Ovary (tissue), 9 donors: ENCODE measurements around the gene GNB1. TPM values are rescaled to one million over a fixed set of nuclear protein-coding genes. Genes with fewer than 3 reads are reported as not detected.

Experiments used
- DNase-seq, 5 donors: peaks; one replicate each; pipeline ENCODE4 v3.0.0-alpha.2; 2019 to 2020
- H3K27ac ChIP-seq, 2 donors: fragments of 200-600 bp; one replicate each; pipeline versions ENCODE4 v1.5.1 to v1.8.0; 2019 to 2022
- H3K27me3 ChIP-seq: fragments of 200-600 bp; one replicate; pipeline ENCODE4 v1.8.0; 2022
- H3K36me3 ChIP-seq: fragments of 200-600 bp; sonication (generic); one replicate; pipeline ENCODE4 v1.5.1; 2019
- H3K4me1 ChIP-seq: one replicate; pipeline ENCODE4 v1.8.1; 2013; ENCODE audit warnings: mild to moderate bottlenecking, moderate library complexity; ENCODE audit not compliant: insufficient read depth
- H3K4me3 ChIP-seq: fragments of 200-600 bp; sonication (generic); one replicate; pipeline ENCODE4 v1.5.1; 2017
- H3K9me3 ChIP-seq, 2 donors: fragments of 200-600 bp in 1 of 2; sonication (generic) in 1 of 2; one replicate each; pipeline versions ENCODE4 v1.5.1 to v1.8.1; 2013 to 2019; ENCODE audit warnings: mild to moderate bottlenecking in 1 of 2, moderate library complexity in 1 of 2
- CTCF ChIP-seq, 3 donors: fragments of 450-650 bp in 2 of 3; fragments of 200-600 bp in 1 of 3; IDR thresholded peaks; one replicate each; pipeline versions ENCODE4 v1.5.1 to v1.8.0; 2016 to 2022; ENCODE audit warnings: antibody characterized with exemption in 3 of 3, mild to moderate bottlenecking in 1 of 3
- EP300 ChIP-seq: sonication (generic); formaldehyde crosslinking; IDR thresholded peaks from one replicate; pipeline ENCODE4 v1.6.1; 2017; ENCODE audit warnings: antibody characterized with exemption
- POLR2A ChIP-seq: fragments of 450-650 bp; IDR thresholded peaks from one replicate; pipeline ENCODE4 v1.6.1; 2017; ENCODE audit warnings: antibody characterized with exemption, mild to moderate bottlenecking, moderate library complexity
- WGBS, 3 donors: extraction: QIAGEN DNeasy Blood & Tissue Kit in 1 of 3; methylation state at CpG; one replicate each; pipeline versions ENCODE4 v1.1.5 to v1.1.7; 2013 to 2017; 5-methylcytosine and 5-hydroxymethylcytosine counted together
- intact Hi-C, 4 donors: fragments of 100-400 bp; cut with DNase I; formaldehyde crosslinking; loops; one replicate each; pipeline versions ENCODE4 v1.11.0 to v1.15.1; 2022 to 2023
- polyA plus RNA-seq, 2 donors: library from polyadenylated mRNA; stranded (reverse); fragments of 200-250 nt in 1 of 2; fragments of 350-450 nt in 1 of 2; fragmentation: Illumina TruSeq in 1 of 2; extraction: RNeasy Lipid Tissue Mini Kit (QIAGEN cat#74804) in 1 of 2; gene quantifications; one replicate each; pipeline ENCODE4 v1.2.3, GENCODE V29; 2013 to 2014
- total RNA-seq, 7 donors: library from RNA; depleted of rRNA in 2 of 7; stranded (reverse); fragments of >200 nt in 2 of 7; fragmentation: NEBNext Ultra II Directional in 3 of 7; extraction: Animal tissue kit (Norgen Biotek cat#: 25700) in 3 of 7; gene quantifications; one replicate each; pipeline versions ENCODE4 v1.1.0 to v1.2.4, GENCODE V29; 2016 to 2023
- donor health status: DM: no; HTN: no; CAD: no; lungs with moderate emphysema.
- donor health status: DM: no; HTN: no; CAD: no.
- donor health status: Bipolar disorder and iron deficiency.
- donor health status: DM: yes; HTN: yes; CAD: no.
- donor health status: DM: no; HTN: no; CAD: no.
- donor health status: DM: yes; HTN: yes; CAD: no.

GNB1 gene
- total and polyA plus RNA-seq, 9 donors = 92.9 to 314 (median 255) TPM

DNA sequence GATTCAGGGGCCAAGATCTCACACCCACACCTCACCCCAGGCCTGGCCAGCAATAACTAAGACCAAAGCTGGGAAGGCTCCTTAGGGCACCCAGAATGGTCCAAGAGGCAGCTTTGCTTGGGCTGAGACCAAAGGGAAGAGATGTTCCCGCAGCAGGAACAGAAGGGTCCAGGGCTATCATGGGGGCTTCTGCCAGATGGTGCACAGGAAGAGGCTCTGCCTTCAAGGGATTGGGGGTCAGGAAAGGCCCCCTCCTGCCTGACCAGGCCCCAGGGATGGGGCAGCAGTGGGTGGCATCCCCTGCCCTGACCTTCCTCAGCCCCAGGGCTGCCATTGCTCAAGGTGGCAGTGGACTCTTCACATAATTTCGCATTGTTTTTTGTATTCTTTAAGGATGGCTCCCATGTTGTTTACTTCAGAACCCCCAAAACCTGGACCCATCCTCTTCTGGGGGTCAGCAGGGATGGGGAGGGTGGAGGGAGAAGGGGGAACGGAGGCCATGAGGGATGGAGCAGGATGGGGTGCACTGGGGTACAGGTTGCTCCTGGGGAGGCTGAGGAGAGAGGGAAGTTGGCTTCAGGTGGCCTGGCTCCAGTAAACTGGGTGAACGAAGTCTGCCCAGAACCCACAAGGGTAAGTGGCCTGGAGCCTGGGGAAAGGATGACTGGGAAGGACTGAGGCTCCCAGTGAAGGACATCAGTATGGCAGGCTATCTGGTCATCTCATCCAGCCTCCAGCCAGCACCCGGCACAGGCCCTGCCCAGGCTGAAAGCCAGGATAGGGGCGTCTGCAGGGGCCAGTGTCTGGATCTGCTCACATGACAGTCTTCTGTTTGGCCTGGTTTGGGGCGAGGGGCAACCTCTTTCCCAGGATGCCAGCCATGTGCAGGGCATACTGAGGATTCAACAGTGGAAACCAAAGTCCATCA lies 110.0 kb downstream of the GNB1 start:
- Histone ChIP-seq H3K36me3 (no peaks in the 10 kb centered on the region), H3K4me1 (peaks cover 44% of the 10 kb centered on the region), H3K27me3 (no peaks in the 10 kb centered on the region), H3K4me3 (no peak overlapping the region), H3K27ac (peak overlapping the region; percentile 16 to 19), H3K9me3 (no peaks in the 10 kb centered on the region)
- DNase-seq = peak in 1 of 5 donors; percentile 49
- intact Hi-C loops = loop anchor here in 2 of 4 donors (5.0 to 10.0 kb wide), 2 partner anchors 114 to 126 kb away; partner anchors contain the start of gene GNB1 (in 1 of the 2)
- WGBS, 3 donors = 63 to 66% (median 65%) methylated on average over 7 of the region's 7 CpGs
- TF ChIP-seq EP300 = no peak
- no peak for TF ChIP-seq CTCF (IDR thresholded peaks at IDR 0.05)
- TF ChIP-seq POLR2A = no peak

GRCh38 chr1:1779691-1780597 lies 110.9 kb downstream of the GNB1 start:
- H3K4me3 ChIP-seq = no peak overlapping the region
- no peak for TF ChIP-seq CTCF (IDR thresholded peaks at IDR 0.05)
- no peak for TF ChIP-seq POLR2A
- no peak for TF ChIP-seq EP300
- no peaks in the 10 kb centered on the region for H3K9me3 ChIP-seq
- H3K27ac ChIP-seq = no peak overlapping the region
- intact Hi-C loops = loop anchor here in 3 of 4 donors (5.0 to 10.0 kb wide), 3 partner anchors 112 to 127 kb away; partner anchors contain the start of gene GNB1 (in 2 of the 3)
- peak in 4 of 5 donors; percentile 48 to 65 (median 53) for DNase-seq
- WGBS, 3 donors = 39 to 51% (median 47%) methylated on average over 19 of the region's 19 CpGs
- H3K4me1 ChIP-seq = peaks cover 50% of the 10 kb centered on the region
- H3K36me3 ChIP-seq = no peaks in the 10 kb centered on the region
- H3K27me3 ChIP-seq = no peaks in the 10 kb centered on the region

DNA sequence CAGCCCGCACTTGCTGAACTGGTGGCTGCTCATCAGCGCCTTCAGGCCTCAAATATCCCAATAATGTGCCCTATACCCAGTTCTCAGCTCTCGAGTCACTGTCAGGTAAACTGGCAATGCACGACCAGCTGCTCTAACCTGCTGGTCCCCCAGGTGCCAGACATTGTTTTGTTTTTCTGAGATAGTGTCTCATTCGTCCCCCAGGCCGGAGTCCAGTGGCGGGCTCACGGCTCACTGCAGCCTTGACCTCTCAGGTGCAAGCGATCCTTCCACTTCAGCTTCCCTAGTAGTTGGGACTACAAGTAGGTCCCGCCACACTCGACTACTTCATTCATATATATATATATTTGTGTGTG lies 111.6 kb downstream of the GNB1 start:
- Histone ChIP-seq H3K4me3 (peak overlapping the region; percentile 74), H3K4me1 (peaks cover 50% of the 10 kb centered on the region), H3K27me3 (no peaks in the 10 kb centered on the region), H3K27ac (peak overlapping the region in 1 of 2 donors; percentile 8), H3K36me3 (no peaks in the 10 kb centered on the region), H3K9me3 (no peaks in the 10 kb centered on the region)
- 71 to 79% (median 75%) methylated on average over 11 of the region's 11 CpGs for WGBS, 3 donors
- DNase-seq = no peak
- intact Hi-C loops = loop anchor here in 1 of 4 donors (5.0 kb wide), 1 partner anchor 113 kb away; the partner anchor contains the start of gene GNB1
- TF ChIP-seq POLR2A (no peak), EP300 (no peak), CTCF (IDR thresholded peaks at IDR 0.05) (no peak)
